GM18873 (cell line): ENCODE results near the gene TERB1.

Experiments used
- ATAC-seq: cut with Tn5 transposase; IDR thresholded peaks from one replicate; pipeline ENCODE4 v1.9.1; 2021; ENCODE audit warnings: mild to moderate bottlenecking, moderate library complexity, moderate number of reproducible peaks; ENCODE audit not compliant: unreplicated experiment, low FRiP score

Gene TERB1

GRCh38 chr16:66801320-66802105, at the start of gene TERB1:
TSS of gene TERB1 (minus strand) at chr16:66801584. CDS start at chr16:66796798, 4,786 bp downstream.
- no peak for ATAC-seq

DNA sequence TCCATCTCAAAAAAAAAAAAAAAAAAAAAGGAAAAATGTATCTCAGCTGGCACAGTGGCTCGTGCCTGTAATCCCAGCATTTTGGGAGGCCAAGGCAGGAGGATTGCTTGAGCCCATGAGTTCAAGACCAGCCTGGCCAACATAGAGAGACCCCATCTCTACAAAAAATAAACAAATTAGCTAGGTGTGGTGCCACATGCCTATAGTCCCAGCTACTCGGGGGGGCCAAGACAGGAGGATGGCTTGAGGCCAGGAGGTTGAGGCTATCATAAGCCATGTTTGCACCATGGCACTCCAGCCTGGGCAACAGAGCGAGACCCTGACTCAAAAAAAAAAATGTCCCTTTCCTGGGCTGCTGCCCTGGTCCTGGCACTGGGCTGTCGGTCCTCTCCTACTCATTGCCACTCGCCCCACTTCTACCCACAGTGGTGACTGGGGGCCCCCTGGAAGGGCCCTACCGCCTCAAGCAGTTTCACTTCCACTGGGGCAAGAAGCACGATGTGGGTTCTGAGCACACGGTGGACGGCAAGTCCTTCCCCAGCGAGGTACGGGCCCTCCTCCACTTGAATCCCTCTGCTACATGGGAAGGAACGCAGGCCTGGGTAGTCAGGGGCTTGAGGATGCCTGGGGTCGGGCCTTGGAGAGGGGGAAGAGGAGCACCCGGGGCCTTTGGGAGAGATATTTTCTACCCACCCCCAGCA, 48.9 kb upstream of the TERB1 start:
- no peak for ATAC-seq

GRCh38 chr16:66849549-66849948, 48.2 kb upstream of the TERB1 start:
- ATAC-seq, result no peak

DNA sequence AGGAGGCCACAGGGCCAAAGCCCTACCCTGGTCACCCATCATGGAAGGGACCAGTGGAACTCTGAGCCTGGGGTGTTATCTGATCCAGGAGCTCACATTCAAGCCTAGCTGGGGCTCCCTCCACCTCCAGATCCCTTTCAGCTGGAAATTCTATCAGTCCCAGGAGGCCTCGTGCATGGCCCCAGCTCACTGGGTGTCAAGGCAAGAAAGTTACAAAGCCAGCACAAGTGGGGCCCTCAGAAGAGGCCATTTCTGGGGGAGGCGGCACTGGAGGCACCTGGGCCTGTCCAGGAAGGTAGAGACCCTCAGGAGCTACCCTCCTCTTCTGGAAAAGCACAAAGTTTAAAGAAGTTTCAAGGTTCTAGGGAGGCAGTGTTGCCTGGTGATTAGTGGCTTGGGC, 47.6 kb upstream of the TERB1 start:
- ATAC-seq, result no peak

DNA sequence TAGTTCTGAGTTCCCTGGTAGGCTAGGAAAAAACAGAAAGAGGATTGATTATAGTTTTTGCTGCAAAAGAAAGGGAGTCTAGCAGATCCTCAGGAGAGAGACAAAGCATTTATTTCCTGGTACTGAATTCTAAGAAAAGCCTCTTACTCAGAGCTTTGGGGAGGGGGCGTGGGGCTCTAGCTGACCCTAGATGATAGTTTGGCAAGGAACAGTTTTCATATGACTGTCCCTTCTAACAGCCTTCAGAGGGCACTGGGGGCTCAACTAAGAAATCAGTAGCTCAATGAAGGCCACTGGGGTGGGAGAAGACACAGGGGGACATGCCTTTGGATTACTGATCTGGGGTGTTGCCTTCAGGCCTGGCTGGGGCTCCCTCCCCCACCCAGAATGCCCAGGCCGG, 46.8 kb upstream of the TERB1 start:
- ATAC-seq, result no peak

- ATAC-seq, result no peak
Measured at GRCh38 chr16:66847533-66848067, 46.2 kb upstream of the TERB1 start.

- no peak for ATAC-seq
Measured at GRCh38 chr16:66846831-66847230, 45.4 kb upstream of the TERB1 start.

DNA sequence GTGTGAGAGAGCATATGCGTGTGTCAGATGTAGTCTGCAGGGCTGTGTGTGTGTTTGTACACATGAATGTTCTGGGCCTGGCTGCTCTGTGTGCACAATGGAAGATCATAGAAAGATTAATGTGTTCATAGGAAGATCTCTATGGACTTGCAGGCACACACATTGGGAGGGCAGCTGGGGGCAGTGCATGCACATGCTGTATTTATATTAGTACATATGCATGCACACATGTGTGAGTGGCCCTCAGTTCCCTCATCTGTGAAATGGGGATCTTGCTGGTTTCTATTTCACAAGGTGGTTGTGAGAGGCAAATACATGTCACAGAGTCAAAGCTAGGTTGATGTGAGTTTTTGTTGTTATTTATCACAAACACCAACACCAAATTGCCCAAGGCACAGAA, 44.9 kb upstream of the TERB1 start:
- no peak for ATAC-seq

DNA sequence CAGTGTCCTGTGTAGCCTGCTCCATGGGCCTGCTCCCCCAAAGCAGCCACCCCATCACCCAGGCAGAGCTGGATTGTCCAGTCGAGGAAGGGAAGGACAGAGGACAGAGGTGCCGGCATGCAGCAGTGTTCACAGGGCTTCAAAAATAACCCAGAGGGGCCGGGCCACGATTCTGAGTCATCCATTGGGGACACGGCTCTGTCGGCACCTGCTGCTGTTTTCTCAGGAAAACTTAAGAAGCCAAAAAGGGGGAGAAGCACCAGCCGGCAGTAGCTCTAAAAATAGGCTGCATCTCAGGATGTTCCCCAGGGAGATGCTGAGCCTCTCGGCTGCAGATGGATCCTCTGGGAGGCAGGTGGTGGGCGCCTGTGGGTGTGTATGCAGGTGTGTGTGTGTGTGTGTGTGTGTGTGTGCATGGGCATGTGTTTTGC, 44.4 kb upstream of the TERB1 start:
- no peak for ATAC-seq

GRCh38 chr16:66845080-66845410, 43.7 kb upstream of the TERB1 start:
- ATAC-seq, result no peak

DNA sequence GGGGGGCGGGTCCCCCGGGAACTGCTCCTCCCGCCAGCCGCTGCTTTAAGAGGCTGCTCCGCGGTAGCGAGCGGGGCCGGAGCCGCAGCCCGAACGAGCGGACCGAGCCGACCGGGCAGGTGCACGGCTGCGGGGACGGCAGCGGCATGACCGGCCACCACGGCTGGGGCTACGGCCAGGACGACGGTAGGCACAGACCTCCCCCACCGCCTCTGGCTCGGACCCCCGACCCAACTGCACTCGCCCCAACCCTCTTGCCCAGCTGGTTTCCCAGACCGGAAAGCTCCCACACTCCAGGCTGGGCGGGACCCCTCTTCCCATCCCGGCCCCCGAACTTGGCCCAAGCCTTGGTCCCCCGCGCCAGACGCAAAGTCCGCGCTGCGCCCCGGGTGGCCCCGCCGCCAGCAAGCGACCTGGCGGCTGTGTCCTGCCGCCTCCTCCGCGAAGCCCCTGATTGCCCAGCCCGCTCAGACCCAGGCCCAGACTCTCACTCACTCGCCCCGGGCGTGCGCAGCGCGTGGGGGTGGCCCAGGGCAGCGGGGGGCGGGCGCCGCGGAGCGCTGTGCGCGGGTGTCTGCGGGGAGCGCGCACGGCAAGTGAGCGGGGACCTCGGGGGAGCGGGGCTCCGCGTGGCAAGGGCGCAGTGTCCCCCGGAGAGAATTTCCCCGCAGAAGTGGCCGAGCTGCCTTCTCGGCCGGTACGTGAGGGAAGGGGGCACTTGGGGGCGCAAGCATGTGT, 43.1 kb upstream of the TERB1 start, which contains the start of gene CA7:
TSS of gene CA7 (plus strand) at position 73 of the 738 bp plus-strand sequence. CDS start at position 147, 74 bp downstream.
- ATAC-seq, result no peak

- ATAC-seq, result no peak
Measured at GRCh38 chr16:66844009-66844341, 42.6 kb upstream of the TERB1 start.

DNA sequence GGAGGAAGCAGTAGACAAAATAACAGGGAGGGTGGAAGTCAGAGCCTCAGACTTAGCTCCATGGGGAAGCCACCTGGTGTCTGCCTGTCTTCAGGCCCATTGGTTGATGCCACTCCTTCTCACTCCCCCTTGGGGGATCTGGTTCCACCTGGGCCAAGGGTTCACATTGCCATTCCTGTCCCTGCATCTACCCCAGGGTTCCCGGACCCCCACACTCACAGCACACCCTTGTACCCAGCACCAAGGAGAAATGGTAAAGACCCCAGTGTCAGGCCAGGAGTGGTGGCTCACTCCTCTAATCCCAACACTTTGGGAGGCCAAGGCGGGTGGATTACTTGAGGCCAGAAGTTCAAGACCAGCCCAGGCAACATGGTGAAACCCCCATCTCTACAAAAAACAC, 41.8 kb upstream of the TERB1 start:
- no peak for ATAC-seq

GRCh38 chr16:66842765-66843164, 41.4 kb upstream of the TERB1 start:
- no peak for ATAC-seq

- no peak for ATAC-seq
Measured at GRCh38 chr16:66841366-66841765, 40.0 kb upstream of the TERB1 start.

GRCh38 chr16:66840883-66841282, 39.5 kb upstream of the TERB1 start:
- no peak for ATAC-seq

GRCh38 chr16:66834746-66835145, 33.4 kb upstream of the TERB1 start:
- ATAC-seq, result no peak

- ATAC-seq, result no peak
Measured at GRCh38 chr16:66832661-66833305, 31.4 kb upstream of the TERB1 start.

DNA sequence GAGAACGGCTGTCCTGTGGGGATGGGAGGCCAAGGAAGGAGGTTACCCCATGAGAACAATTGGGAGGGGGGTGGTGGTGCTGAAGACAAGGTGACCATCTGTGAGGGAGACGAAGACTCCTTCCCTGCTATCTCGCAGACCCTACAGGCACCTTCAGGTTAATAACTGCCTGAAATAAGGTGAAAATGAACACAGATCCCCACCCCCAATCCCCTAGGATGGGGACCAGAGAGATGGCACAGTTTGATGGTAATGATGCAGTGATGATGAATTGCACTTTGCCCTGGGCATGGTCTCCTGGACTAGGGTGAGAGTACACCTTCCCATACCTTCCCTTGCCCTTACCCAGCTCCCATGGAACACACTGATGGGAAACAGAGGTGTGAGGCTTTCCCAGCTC, 30.8 kb upstream of the TERB1 start:
- no peak for ATAC-seq
